ENCODE measurements around the gene MARCHF2. TPM values are rescaled to one million over a fixed set of nuclear protein-coding genes. Genes with fewer than 3 reads are reported as not detected.

MARCHF2 gene
- total RNA-seq, 1 donor from 2014 or later, result 42.5 TPM

- TF ChIP-seq CTCF (IDR thresholded peaks at IDR 0.05), result no peak
- Mint-ChIP-seq H3K4me3 (ENCODE audit: unreplicated experiment) (no peak overlapping the region), H3K9me3 (ENCODE audit: low read depth) (no peaks in the 10 kb centered on the region), H3K36me3 (ENCODE audit: low read depth) (peaks cover 20% of the 10 kb centered on the region), H3K27ac (ENCODE audit: unreplicated experiment) (no peak overlapping the region), H3K27me3 (ENCODE audit: low read depth) (no peaks in the 10 kb centered on the region), H3K4me1 (ENCODE audit: low read depth) (peaks cover 72% of the 10 kb centered on the region)
- peak; percentile 54 for DNase-seq (ENCODE audit: low spot score)
Observed at GRCh38 chr19:8461891-8462290, 48.8 kb downstream of the MARCHF2 start.

GRCh38 chr19:8462571-8462970 lies 49.5 kb downstream of the MARCHF2 start:
- Mint-ChIP-seq H3K27me3 (ENCODE audit: low read depth) (no peaks in the 10 kb centered on the region), H3K9me3 (ENCODE audit: low read depth) (no peaks in the 10 kb centered on the region), H3K4me1 (ENCODE audit: low read depth) (peaks cover 69% of the 10 kb centered on the region), H3K27ac (ENCODE audit: unreplicated experiment) (no peak overlapping the region), H3K4me3 (ENCODE audit: unreplicated experiment) (no peak overlapping the region), H3K36me3 (ENCODE audit: low read depth) (peaks cover 27% of the 10 kb centered on the region)
- no peak for TF ChIP-seq CTCF (IDR thresholded peaks at IDR 0.05)
- no peak for DNase-seq (ENCODE audit: low spot score)

GRCh38 chr19:8463365-8463764 lies 50.3 kb downstream of the MARCHF2 start:
- H3K36me3 Mint-ChIP-seq (ENCODE audit: low read depth), result peaks cover 34% of the 10 kb centered on the region

GRCh38 chr19:8466018-8466417 lies 52.9 kb downstream of the MARCHF2 start:
- no peak for DNase-seq (ENCODE audit: low spot score)
- no peak for TF ChIP-seq CTCF (IDR thresholded peaks at IDR 0.05)
- Mint-ChIP-seq H3K27me3 (ENCODE audit: low read depth) (no peaks in the 10 kb centered on the region), H3K9me3 (ENCODE audit: low read depth) (no peaks in the 10 kb centered on the region), H3K36me3 (ENCODE audit: low read depth) (peaks cover 52% of the 10 kb centered on the region), H3K4me1 (ENCODE audit: low read depth) (peaks cover 46% of the 10 kb centered on the region), H3K27ac (ENCODE audit: unreplicated experiment) (no peak overlapping the region), H3K4me3 (ENCODE audit: unreplicated experiment) (no peak overlapping the region)

More at GRCh38 chr19:8463365-8463764, 50.3 kb downstream of the MARCHF2 start:
- Mint-ChIP-seq H3K4me1 (ENCODE audit: low read depth) (peaks cover 68% of the 10 kb centered on the region), H3K27ac (ENCODE audit: unreplicated experiment) (no peak overlapping the region), H3K9me3 (ENCODE audit: low read depth) (no peaks in the 10 kb centered on the region), H3K4me3 (ENCODE audit: unreplicated experiment) (no peak overlapping the region), H3K27me3 (ENCODE audit: low read depth) (no peaks in the 10 kb centered on the region)
- no peak for TF ChIP-seq CTCF (IDR thresholded peaks at IDR 0.05)
- no peak for DNase-seq (ENCODE audit: low spot score)

GRCh38 chr19:8468124-8468523 lies 55.0 kb downstream of the MARCHF2 start:
- H3K4me1 Mint-ChIP-seq (ENCODE audit: low read depth), result peaks cover 25% of the 10 kb centered on the region

More at GRCh38 chr19:8468124-8468523, 55.0 kb downstream of the MARCHF2 start:
- peaks cover 58% of the 10 kb centered on the region for H3K36me3 Mint-ChIP-seq (ENCODE audit: low read depth)
- no peak overlapping the region for H3K4me3 Mint-ChIP-seq (ENCODE audit: unreplicated experiment)
- H3K27me3 Mint-ChIP-seq (ENCODE audit: low read depth), result no peaks in the 10 kb centered on the region
- H3K27ac Mint-ChIP-seq (ENCODE audit: unreplicated experiment), result no peak overlapping the region
- no peaks in the 10 kb centered on the region for H3K9me3 Mint-ChIP-seq (ENCODE audit: low read depth)
- TF ChIP-seq CTCF (IDR thresholded peaks at IDR 0.05), result no peak
- DNase-seq (ENCODE audit: low spot score), result no peak

Data from chondrocyte (in vitro differentiated cells).